ENCODE measurements around the gene OTUD5.

DNA sequence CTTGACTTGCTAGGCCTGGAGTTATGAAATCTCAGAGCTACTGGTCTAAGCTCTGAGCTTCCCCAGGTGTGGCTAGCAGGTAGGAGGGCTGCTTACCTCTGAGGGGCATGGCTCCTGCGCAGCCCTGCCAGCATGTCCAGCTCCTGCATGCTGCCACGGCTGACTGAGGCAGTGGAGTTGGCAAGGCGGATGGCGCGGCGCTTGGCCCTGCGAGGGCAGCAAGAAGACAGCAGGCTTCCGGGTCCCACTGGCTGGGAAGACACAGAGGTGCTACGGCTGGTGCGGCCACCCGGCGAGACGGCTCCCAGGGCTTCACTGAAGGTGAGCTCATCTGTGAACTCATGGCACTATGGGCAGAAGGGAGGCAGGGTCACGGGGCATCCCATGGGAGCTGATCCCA, 8.6 kb upstream of the OTUD5 start:
- TF ChIP-seq ZNF121 (CRISPR knock-in tag; IDR thresholded peaks at IDR 0.05): no peak
- TF ChIP-seq, protein P1, sequence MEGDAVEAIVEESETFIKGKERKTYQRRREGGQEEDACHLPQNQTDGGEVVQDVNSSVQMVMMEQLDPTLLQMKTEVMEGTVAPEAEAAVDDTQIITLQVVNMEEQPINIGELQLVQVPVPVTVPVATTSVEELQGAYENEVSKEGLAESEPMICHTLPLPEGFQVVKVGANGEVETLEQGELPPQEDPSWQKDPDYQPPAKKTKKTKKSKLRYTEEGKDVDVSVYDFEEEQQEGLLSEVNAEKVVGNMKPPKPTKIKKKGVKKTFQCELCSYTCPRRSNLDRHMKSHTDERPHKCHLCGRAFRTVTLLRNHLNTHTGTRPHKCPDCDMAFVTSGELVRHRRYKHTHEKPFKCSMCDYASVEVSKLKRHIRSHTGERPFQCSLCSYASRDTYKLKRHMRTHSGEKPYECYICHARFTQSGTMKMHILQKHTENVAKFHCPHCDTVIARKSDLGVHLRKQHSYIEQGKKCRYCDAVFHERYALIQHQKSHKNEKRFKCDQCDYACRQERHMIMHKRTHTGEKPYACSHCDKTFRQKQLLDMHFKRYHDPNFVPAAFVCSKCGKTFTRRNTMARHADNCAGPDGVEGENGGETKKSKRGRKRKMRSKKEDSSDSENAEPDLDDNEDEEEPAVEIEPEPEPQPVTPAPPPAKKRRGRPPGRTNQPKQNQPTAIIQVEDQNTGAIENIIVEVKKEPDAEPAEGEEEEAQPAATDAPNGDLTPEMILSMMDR (IDR thresholded peaks at IDR 0.05): no peak
- TF ChIP-seq, protein P2, sequence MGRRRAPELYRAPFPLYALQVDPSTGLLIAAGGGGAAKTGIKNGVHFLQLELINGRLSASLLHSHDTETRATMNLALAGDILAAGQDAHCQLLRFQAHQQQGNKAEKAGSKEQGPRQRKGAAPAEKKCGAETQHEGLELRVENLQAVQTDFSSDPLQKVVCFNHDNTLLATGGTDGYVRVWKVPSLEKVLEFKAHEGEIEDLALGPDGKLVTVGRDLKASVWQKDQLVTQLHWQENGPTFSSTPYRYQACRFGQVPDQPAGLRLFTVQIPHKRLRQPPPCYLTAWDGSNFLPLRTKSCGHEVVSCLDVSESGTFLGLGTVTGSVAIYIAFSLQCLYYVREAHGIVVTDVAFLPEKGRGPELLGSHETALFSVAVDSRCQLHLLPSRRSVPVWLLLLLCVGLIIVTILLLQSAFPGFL (CRISPR knock-in tag; IDR thresholded peaks at IDR 0.05; ENCODE audit: borderline replicate concordance): no peak
- TF ChIP-seq, protein P3, sequence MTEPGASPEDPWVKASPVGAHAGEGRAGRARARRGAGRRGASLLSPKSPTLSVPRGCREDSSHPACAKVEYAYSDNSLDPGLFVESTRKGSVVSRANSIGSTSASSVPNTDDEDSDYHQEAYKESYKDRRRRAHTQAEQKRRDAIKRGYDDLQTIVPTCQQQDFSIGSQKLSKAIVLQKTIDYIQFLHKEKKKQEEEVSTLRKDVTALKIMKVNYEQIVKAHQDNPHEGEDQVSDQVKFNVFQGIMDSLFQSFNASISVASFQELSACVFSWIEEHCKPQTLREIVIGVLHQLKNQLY (CRISPR knock-in tag; IDR thresholded peaks at IDR 0.05): no peak
- no peak for TF ChIP-seq ZNF423 (CRISPR knock-in tag; IDR thresholded peaks at IDR 0.05)
- no peak for TF ChIP-seq SP1 (CRISPR knock-in tag; conservative IDR thresholded peaks at IDR 0.05)
- TF ChIP-seq, protein P4, sequence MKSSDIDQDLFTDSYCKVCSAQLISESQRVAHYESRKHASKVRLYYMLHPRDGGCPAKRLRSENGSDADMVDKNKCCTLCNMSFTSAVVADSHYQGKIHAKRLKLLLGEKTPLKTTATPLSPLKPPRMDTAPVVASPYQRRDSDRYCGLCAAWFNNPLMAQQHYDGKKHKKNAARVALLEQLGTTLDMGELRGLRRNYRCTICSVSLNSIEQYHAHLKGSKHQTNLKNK (CRISPR knock-in tag; IDR thresholded peaks at IDR 0.05): no peak
- TF ChIP-seq, protein P5, sequence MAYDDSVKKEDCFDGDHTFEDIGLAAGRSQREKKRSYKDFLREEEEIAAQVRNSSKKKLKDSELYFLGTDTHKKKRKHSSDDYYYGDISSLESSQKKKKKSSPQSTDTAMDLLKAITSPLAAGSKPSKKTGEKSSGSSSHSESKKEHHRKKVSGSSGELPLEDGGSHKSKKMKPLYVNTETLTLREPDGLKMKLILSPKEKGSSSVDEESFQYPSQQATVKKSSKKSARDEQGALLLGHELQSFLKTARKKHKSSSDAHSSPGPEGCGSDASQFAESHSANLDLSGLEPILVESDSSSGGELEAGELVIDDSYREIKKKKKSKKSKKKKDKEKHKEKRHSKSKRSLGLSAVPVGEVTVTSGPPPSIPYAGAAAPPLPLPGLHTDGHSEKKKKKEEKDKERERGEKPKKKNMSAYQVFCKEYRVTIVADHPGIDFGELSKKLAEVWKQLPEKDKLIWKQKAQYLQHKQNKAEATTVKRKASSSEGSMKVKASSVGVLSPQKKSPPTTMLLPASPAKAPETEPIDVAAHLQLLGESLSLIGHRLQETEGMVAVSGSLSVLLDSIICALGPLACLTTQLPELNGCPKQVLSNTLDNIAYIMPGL (CRISPR knock-in tag; IDR thresholded peaks at IDR 0.05): no peak
- no peak for TF ChIP-seq ETV6 (CRISPR knock-in tag; IDR thresholded peaks at IDR 0.05)
- TF ChIP-seq, protein P6, sequence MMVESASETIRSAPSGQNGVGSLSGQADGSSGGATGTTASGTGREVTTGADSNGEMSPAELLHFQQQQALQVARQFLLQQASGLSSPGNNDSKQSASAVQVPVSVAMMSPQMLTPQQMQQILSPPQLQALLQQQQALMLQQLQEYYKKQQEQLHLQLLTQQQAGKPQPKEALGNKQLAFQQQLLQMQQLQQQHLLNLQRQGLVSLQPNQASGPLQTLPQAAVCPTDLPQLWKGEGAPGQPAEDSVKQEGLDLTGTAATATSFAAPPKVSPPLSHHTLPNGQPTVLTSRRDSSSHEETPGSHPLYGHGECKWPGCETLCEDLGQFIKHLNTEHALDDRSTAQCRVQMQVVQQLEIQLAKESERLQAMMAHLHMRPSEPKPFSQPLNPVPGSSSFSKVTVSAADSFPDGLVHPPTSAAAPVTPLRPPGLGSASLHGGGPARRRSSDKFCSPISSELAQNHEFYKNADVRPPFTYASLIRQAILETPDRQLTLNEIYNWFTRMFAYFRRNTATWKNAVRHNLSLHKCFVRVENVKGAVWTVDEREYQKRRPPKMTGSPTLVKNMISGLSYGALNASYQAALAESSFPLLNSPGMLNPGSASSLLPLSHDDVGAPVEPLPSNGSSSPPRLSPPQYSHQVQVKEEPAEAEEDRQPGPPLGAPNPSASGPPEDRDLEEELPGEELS (CRISPR knock-in tag; IDR thresholded peaks at IDR 0.05): no peak
- TF ChIP-seq JUN (CRISPR knock-in tag; IDR thresholded peaks at IDR 0.05): no peak
